ENCODE data around the gene TNS2. TPM values are rescaled to one million over a fixed set of nuclear protein-coding genes. Genes with fewer than 3 reads are reported as not detected.

Gene TNS2
- total and polyA plus RNA-seq, 2 donors (not counting 1 experiment from before 2014, with no cell fraction given): 0.60 to 1.3 TPM

GRCh38 chr12:53054112-53054878 lies 4.4 kb downstream of the TNS2 start:
- Histone ChIP-seq H3K9me3 (ENCODE audit: control extremely low read depth in 1 of 3, control insufficient read depth in 2 of 3, insufficient read depth in 1 of 3, low read length in 2 of 3) (no peaks in the 10 kb centered on the region), H3K27me3 (replicated peaks in 1 of 4; ENCODE audit: control extremely low read depth in 1 of 4, control insufficient read depth in 3 of 4, insufficient read depth in 4 of 4, low read length in 3 of 4) (peaks cover 0 to 7% (median 0%) of the 10 kb centered on the region in 4 experiments), H3K79me2 (ENCODE audit: control insufficient read depth, insufficient read depth, low read length) (no peaks in the 10 kb centered on the region), H2AFZ (ENCODE audit: insufficient read depth, low read depth, low read length, poor library complexity, severe bottlenecking) (peak overlapping the region; percentile 91), H3K4me3 (ENCODE audit: control extremely low read depth in 1 of 5, extremely low read depth in 1 of 5, insufficient read depth in 1 of 5, low read depth in 2 of 5, low read length in 4 of 5) (peak overlapping the region; percentile 36 to 87 (median 75)), H3K4me2 (replicated peaks; ENCODE audit: low read depth, low read length, poor library complexity, severe bottlenecking) (peak overlapping the region; percentile 85), H3K36me3 (replicated peaks in 1 of 2; ENCODE audit: control extremely low read depth in 1 of 2, control insufficient read depth in 1 of 2, extremely low read depth in 1 of 2, insufficient read depth in 2 of 2, low read length in 1 of 2) (no peaks in the 10 kb centered on the region), H4K20me1 (ENCODE audit: control insufficient read depth, insufficient read depth, low read length, poor library complexity, severe bottlenecking) (no peaks in the 10 kb centered on the region), H3K27ac (ENCODE audit: low read length in 2 of 2) (peak overlapping the region; percentile 52 to 65), H3K9ac (ENCODE audit: low read length) (peak overlapping the region; percentile 80), H3K4me1 (ENCODE audit: control insufficient read depth in 2 of 2, insufficient read depth in 2 of 2, low read length in 2 of 2) (peaks cover 6 to 15% of the 10 kb centered on the region in 2 donors)
- H3K4me3 Mint-ChIP-seq: peak overlapping the region; percentile 98
- WGBS (ENCODE audit: insufficient coverage): 1% methylated on average over 36 of the region's 48 CpGs
- peaks cover 14% of the 10 kb centered on the region for H3K4me1 Mint-ChIP-seq
- ATAC-seq (ENCODE audit: low read depth) (peak; percentile 97), DNase-seq (peak; percentile 97)
- peak overlapping the region; percentile 91 for H3K27ac Mint-ChIP-seq
- TF ChIP-seq EZH2 (IDR thresholded peaks at IDR 0.05; ENCODE audit: borderline replicate concordance, insufficient read depth, low read depth, low read length, poor library complexity, severe bottlenecking): no peak
- no peak for TF ChIP-seq CTCF (IDR thresholded peaks at IDR 0.05)
- intact Hi-C loops (cut with micrococcal nuclease): loop anchor here (1.0 to 5.0 kb wide), 5 partner anchors 25 to 446 kb away; partner anchors contain the start of genes EIF4B, IGFBP6, PRR13 and SPRYD3
- H3K27me3 Mint-ChIP-seq: no peaks in the 10 kb centered on the region
- no peaks in the 10 kb centered on the region for H3K9me3 Mint-ChIP-seq (ENCODE audit: insufficient read depth)
- ChIA-PET CTCF (interaction anchor here (0.6 to 6.0 kb wide), 5 partner anchors 11 to 144 kb away, joined by 3 to 59 read pairs (median 6); partner anchors contain the start of gene SPRYD3), POLR2A (interaction anchor here (0.9 to 1.1 kb wide), 3 partner anchors 19 to 44 kb away, joined by 3 to 11 read pairs (median 4); partner anchors contain the start of gene SPRYD3)
